DND-41 (cell line): ENCODE measurements around the gene NUBP2.

ENCODE experiments used
- ATAC-seq: fragments of 200-7000 bp; cut with Tn5 transposase; 3 replicates; pipeline ENCODE4 v1.9.1; 2021; ENCODE audit warnings: low read depth; ENCODE audit not compliant: insufficient read depth
- DNase-seq: peaks from one replicate; pipeline ENCODE4 v3.0.0-alpha.2; 2020
- H2AFZ ChIP-seq: 2 replicates; pipeline ENCODE4 v1.6.0; 2012; ENCODE audit warnings: low read depth, low read length
- H3K27ac ChIP-seq: 2 replicates; pipeline ENCODE4 v1.5.1; 2012; ENCODE audit warnings: low read length, inconsistent platforms
- H3K27me3 ChIP-seq: fragments of 200-600 bp; sonication (generic); 2 replicates; pipeline ENCODE4 v1.6.0; 2012; ENCODE audit warnings: low read length, mild to moderate bottlenecking, inconsistent platforms; ENCODE audit not compliant: insufficient read depth, poor library complexity
- H3K36me3 ChIP-seq: 2 replicates; pipeline ENCODE4 v1.5.1; 2012; ENCODE audit warnings: low read length, inconsistent platforms; ENCODE audit not compliant: insufficient read depth
- H3K4me1 ChIP-seq: 2 replicates; pipeline ENCODE4 v1.5.1; 2012; ENCODE audit warnings: mild to moderate bottlenecking, low read length; ENCODE audit not compliant: insufficient read depth
- H3K4me2 ChIP-seq: 2 replicates; pipeline ENCODE4 v1.6.0; 2012; ENCODE audit warnings: mild to moderate bottlenecking, moderate library complexity, low read length, inconsistent platforms; ENCODE audit not compliant: insufficient read depth
- H3K4me3 ChIP-seq, 2 experiments: fragments of 200-600 bp in 1 of 2; shearing (Covaris generic) in 1 of 2; 2 replicates each; pipeline ENCODE4 v1.5.1; 2012 to 2016; ENCODE audit warnings: inconsistent platforms in 2 of 2, low read length in 2 of 2, mild to moderate bottlenecking in 2 of 2, low read depth in 1 of 2, moderate library complexity in 1 of 2
- H3K79me2 ChIP-seq: 2 replicates; pipeline ENCODE4 v1.6.0; 2012; ENCODE audit warnings: low read length, inconsistent platforms; ENCODE audit not compliant: insufficient read depth
- H3K9ac ChIP-seq: 2 replicates; pipeline ENCODE4 v1.6.0; 2012; ENCODE audit warnings: low read depth, mild to moderate bottlenecking, inconsistent platforms, low read length, moderate library complexity
- H3K9me3 ChIP-seq: 2 replicates; pipeline ENCODE4 v1.5.1; 2012; ENCODE audit warnings: low read length, moderate library complexity, mild to moderate bottlenecking, inconsistent platforms; ENCODE audit not compliant: insufficient read depth, severe bottlenecking
- H4K20me1 ChIP-seq: 2 replicates; pipeline ENCODE4 v1.6.0; 2012; ENCODE audit warnings: low read length; ENCODE audit not compliant: insufficient read depth
- CTCF ChIP-seq: IDR thresholded peaks from 2 replicates; pipeline ENCODE4 v1.5.1; 2012; ENCODE audit warnings: borderline replicate concordance, low read length, moderate library complexity, mild to moderate bottlenecking; ENCODE audit not compliant: poor library complexity, severe bottlenecking; ENCODE audit errors: extremely low read depth
- EZH2 ChIP-seq: IDR thresholded peaks from 3 replicates; pipeline ENCODE4 v1.6.1; 2012; ENCODE audit warnings: borderline replicate concordance, low read depth, mild to moderate bottlenecking, moderate library complexity, low read length, inconsistent platforms; ENCODE audit not compliant: severe bottlenecking

The NUBP2 gene

GRCh38 chr16:1740234-1740633 lies 42.5 kb upstream of the NUBP2 start:
- Histone ChIP-seq H3K4me2 (no peak overlapping the region), H3K36me3 (peaks cover 45% of the 10 kb centered on the region), H2AFZ (no peak overlapping the region), H3K27ac (no peak overlapping the region), H3K9me3 (peaks cover 45% of the 10 kb centered on the region), H3K9ac (no peak overlapping the region), H4K20me1 (peaks cover 15% of the 10 kb centered on the region), H3K4me1 (no peaks in the 10 kb centered on the region), H3K4me3 (no peak overlapping the region), H3K27me3 (no peaks in the 10 kb centered on the region), H3K79me2 (peaks cover 5% of the 10 kb centered on the region; the same call in 1 of the 2 replicates)
- no peak for DNase-seq
- no peak for TF ChIP-seq EZH2
- TF ChIP-seq CTCF: no peak
- ATAC-seq: no peak

- Histone ChIP-seq H3K9me3 (peaks cover 38% of the 10 kb centered on the region), H3K36me3 (peaks cover 45% of the 10 kb centered on the region), H3K9ac (no peak overlapping the region), H4K20me1 (peaks cover 15% of the 10 kb centered on the region), H3K4me3 (no peak overlapping the region), H3K27me3 (no peaks in the 10 kb centered on the region), H3K27ac (no peak overlapping the region), H3K4me1 (no peaks in the 10 kb centered on the region), H3K4me2 (no peak overlapping the region), H3K79me2 (peaks cover 5% of the 10 kb centered on the region; the same call in 1 of the 2 replicates), H2AFZ (no peak overlapping the region)
- ATAC-seq: no peak
- DNase-seq: no peak
- TF ChIP-seq EZH2: no peak
- no peak for TF ChIP-seq CTCF
These were observed 41.8 kb upstream of the NUBP2 start for GRCh38 chr16:1740781-1741490.

GRCh38 chr16:1741553-1742165 lies 41.1 kb upstream of the NUBP2 start:
- Histone ChIP-seq H3K27ac (no peak overlapping the region), H3K4me3 (no peak overlapping the region), H3K36me3 (peaks cover 52% of the 10 kb centered on the region), H3K4me2 (no peak overlapping the region), H3K4me1 (no peaks in the 10 kb centered on the region), H4K20me1 (peaks cover 15% of the 10 kb centered on the region), H3K9me3 (peaks cover 31% of the 10 kb centered on the region), H3K27me3 (no peaks in the 10 kb centered on the region), H3K9ac (no peak overlapping the region), H2AFZ (no peak overlapping the region), H3K79me2 (peaks cover 5% of the 10 kb centered on the region; the same call in 1 of the 2 replicates)
- DNase-seq: no peak
- TF ChIP-seq CTCF (no peak), EZH2 (no peak)
- no peak for ATAC-seq
